ENCODE measurements around the gene CNRIP1. TPM values are rescaled to one million over a fixed set of nuclear protein-coding genes. Genes with fewer than 3 reads are reported as not detected.

The CNRIP1 gene
- total RNA-seq (10 to 100 TPM; 36.6 to 55.9 TPM), polyA plus RNA-seq (ENCODE audit: insufficient read length in 2 of 2) (100 to 1,000 TPM; 118 to 126 TPM)
- long read RNA-seq, donor 1, transcript CNRIP1-201 (3 exons, 1,953 nt), result major isoform, 47 of 56 reads
- long read RNA-seq, donor 1, partial matches to known transcripts, result 0 of 56 reads
- long read RNA-seq, donor 1, other reads (novel, unspliced or antisense), result 7 of 56 reads
- long read RNA-seq, donor 2, transcript CNRIP1-201 (3 exons, 1,953 nt), result major isoform, 25 of 34 reads
- long read RNA-seq, donor 2, partial matches to known transcripts, result 6 of 34 reads
- long read RNA-seq, donor 2, other reads (novel, unspliced or antisense), result 0 of 34 reads
- long read RNA-seq, donor 3, transcript CNRIP1-201 (3 exons, 1,953 nt), result major isoform, 23 of 25 reads
- long read RNA-seq, donor 3, partial matches to known transcripts, result 0 of 25 reads
- long read RNA-seq, donor 3, other reads (novel, unspliced or antisense), result 0 of 25 reads
- long read RNA-seq, donor 4, transcript CNRIP1-201 (3 exons, 1,953 nt), result major isoform, 29 of 31 reads
- long read RNA-seq, donor 4, partial matches to known transcripts, result 0 of 31 reads
- long read RNA-seq, donor 4, other reads (novel, unspliced or antisense), result 0 of 31 reads

- peaks cover 3% of the 10 kb centered on the region for H3K27me3 ChIP-seq (ENCODE audit: control insufficient read depth, insufficient read depth, low read length)
- under 1% methylated on average over 58 of the region's 64 CpGs for WGBS (ENCODE audit: insufficient coverage)
- no peaks in the 10 kb centered on the region for H3K9me3 ChIP-seq (ENCODE audit: control insufficient read depth, insufficient read depth, low read length)
- DNase-seq (ENCODE audit: low read depth in 4 of 6, low spot score in 6 of 6), result peak; percentile 61 to 96 (median 78)
- H3K36me3 ChIP-seq (ENCODE audit: control insufficient read depth, insufficient read depth, low read length), result no peaks in the 10 kb centered on the region
- peak within 1 kb of the TSS; percentile 90 for H3K4me3 ChIP-seq (ENCODE audit: low read depth, low read length)
- H3K4me1 ChIP-seq (ENCODE audit: control insufficient read depth, insufficient read depth, low read length), result peaks cover 13% of the 10 kb centered on the region
- peak within 1 kb of the TSS; percentile 91 for H3K27ac ChIP-seq (ENCODE audit: low read depth, low read length)
Observed at GRCh38 chr2:68319398-68320117, at the start of gene CNRIP1. Gene CNRIP1, minus strand, starts transcription at chr2:68319949. Its CDS starts 549 bp downstream, at chr2:68319400.

- no peaks in the 10 kb centered on the region for H3K27me3 ChIP-seq (ENCODE audit: control insufficient read depth, insufficient read depth, low read length)
- peaks cover 8% of the 10 kb centered on the region for H3K4me1 ChIP-seq (ENCODE audit: control insufficient read depth, insufficient read depth, low read length)
- no peak overlapping the region for H3K4me3 ChIP-seq (ENCODE audit: low read depth, low read length)
- no peaks in the 10 kb centered on the region for H3K36me3 ChIP-seq (ENCODE audit: control insufficient read depth, insufficient read depth, low read length)
- 74% methylated on average over 3 of the region's 10 CpGs for WGBS (ENCODE audit: insufficient coverage)
- DNase-seq (ENCODE audit: low read depth in 4 of 6, low spot score in 6 of 6), result no peak
- H3K9me3 ChIP-seq (ENCODE audit: control insufficient read depth, insufficient read depth, low read length), result no peaks in the 10 kb centered on the region
- H3K27ac ChIP-seq (ENCODE audit: low read depth, low read length), result no peak overlapping the region
Observed at GRCh38 chr2:68369337-68369734, 49.6 kb upstream of the CNRIP1 start.

GRCh38 chr2:68368654-68369336, 49.0 kb upstream of the CNRIP1 start:
- Histone ChIP-seq H3K27ac (ENCODE audit: low read depth, low read length) (peak overlapping the region; percentile 29), H3K36me3 (ENCODE audit: control insufficient read depth, insufficient read depth, low read length) (no peaks in the 10 kb centered on the region), H3K4me3 (ENCODE audit: low read depth, low read length) (no peak overlapping the region), H3K27me3 (ENCODE audit: control insufficient read depth, insufficient read depth, low read length) (no peaks in the 10 kb centered on the region), H3K9me3 (ENCODE audit: control insufficient read depth, insufficient read depth, low read length) (no peaks in the 10 kb centered on the region), H3K4me1 (ENCODE audit: control insufficient read depth, insufficient read depth, low read length) (peaks cover 8% of the 10 kb centered on the region)
- DNase-seq (ENCODE audit: low read depth in 4 of 6, low spot score in 6 of 6), result peak in 4 of 6 donors; percentile 43 to 90 (median 72)
- 58% methylated on average over 3 of the region's 6 CpGs for WGBS (ENCODE audit: insufficient coverage)

- Histone ChIP-seq H3K4me3 (ENCODE audit: low read depth, low read length) (no peak overlapping the region), H3K36me3 (ENCODE audit: control insufficient read depth, insufficient read depth, low read length) (no peaks in the 10 kb centered on the region), H3K4me1 (ENCODE audit: control insufficient read depth, insufficient read depth, low read length) (peaks cover 8% of the 10 kb centered on the region), H3K27ac (ENCODE audit: low read depth, low read length) (peak overlapping the region; percentile 20), H3K9me3 (ENCODE audit: control insufficient read depth, insufficient read depth, low read length) (no peaks in the 10 kb centered on the region), H3K27me3 (ENCODE audit: control insufficient read depth, insufficient read depth, low read length) (no peaks in the 10 kb centered on the region)
- WGBS (ENCODE audit: insufficient coverage), result 58% methylated on average over 3 of the region's 5 CpGs
- no peak for DNase-seq (ENCODE audit: low read depth in 4 of 6, low spot score in 6 of 6)
Observed at GRCh38 chr2:68367953-68368653, 48.4 kb upstream of the CNRIP1 start.

GRCh38 chr2:68366083-68366560, 46.4 kb upstream of the CNRIP1 start:
- WGBS (ENCODE audit: insufficient coverage), result 89% methylated on average over 3 of the region's 4 CpGs
- no peak overlapping the region for H3K27ac ChIP-seq (ENCODE audit: low read depth, low read length)
- DNase-seq (ENCODE audit: low read depth in 4 of 6, low spot score in 6 of 6), result no peak
- no peak overlapping the region for H3K4me3 ChIP-seq (ENCODE audit: low read depth, low read length)
- peaks cover 8% of the 10 kb centered on the region for H3K4me1 ChIP-seq (ENCODE audit: control insufficient read depth, insufficient read depth, low read length)
- no peaks in the 10 kb centered on the region for H3K27me3 ChIP-seq (ENCODE audit: control insufficient read depth, insufficient read depth, low read length)
- H3K9me3 ChIP-seq (ENCODE audit: control insufficient read depth, insufficient read depth, low read length), result no peaks in the 10 kb centered on the region
- no peaks in the 10 kb centered on the region for H3K36me3 ChIP-seq (ENCODE audit: control insufficient read depth, insufficient read depth, low read length)

- DNase-seq (ENCODE audit: low read depth in 4 of 6, low spot score in 6 of 6), result no peak
- Histone ChIP-seq H3K27me3 (ENCODE audit: control insufficient read depth, insufficient read depth, low read length) (no peaks in the 10 kb centered on the region), H3K4me1 (ENCODE audit: control insufficient read depth, insufficient read depth, low read length) (peaks cover 8% of the 10 kb centered on the region), H3K9me3 (ENCODE audit: control insufficient read depth, insufficient read depth, low read length) (no peaks in the 10 kb centered on the region), H3K4me3 (ENCODE audit: low read depth, low read length) (no peak within 1 kb of the TSS), H3K27ac (ENCODE audit: low read depth, low read length) (no peak within 1 kb of the TSS), H3K36me3 (ENCODE audit: control insufficient read depth, insufficient read depth, low read length) (no peaks in the 10 kb centered on the region)
- WGBS (ENCODE audit: insufficient coverage), result 85% methylated on average over 7 of the region's 7 CpGs
Observed at GRCh38 chr2:68365087-68365486, 45.3 kb upstream of the CNRIP1 start, which contains the start of gene PLEK. Gene PLEK, plus strand, starts transcription at chr2:68365282. Its CDS starts 70 bp downstream, at chr2:68365352.

- Histone ChIP-seq H3K27me3 (ENCODE audit: control insufficient read depth, insufficient read depth, low read length) (no peaks in the 10 kb centered on the region), H3K36me3 (ENCODE audit: control insufficient read depth, insufficient read depth, low read length) (no peaks in the 10 kb centered on the region), H3K9me3 (ENCODE audit: control insufficient read depth, insufficient read depth, low read length) (no peaks in the 10 kb centered on the region), H3K27ac (ENCODE audit: low read depth, low read length) (no peak overlapping the region), H3K4me1 (ENCODE audit: control insufficient read depth, insufficient read depth, low read length) (peaks cover 2% of the 10 kb centered on the region), H3K4me3 (ENCODE audit: low read depth, low read length) (no peak overlapping the region)
- 90% methylated on average over 4 of the region's 4 CpGs for WGBS (ENCODE audit: insufficient coverage)
- no peak for DNase-seq (ENCODE audit: low read depth in 4 of 6, low spot score in 6 of 6)
Observed at GRCh38 chr2:68363721-68364120, 44.0 kb upstream of the CNRIP1 start.

GRCh38 chr2:68362749-68363148, 43.0 kb upstream of the CNRIP1 start:
- no peaks in the 10 kb centered on the region for H3K9me3 ChIP-seq (ENCODE audit: control insufficient read depth, insufficient read depth, low read length)
- DNase-seq (ENCODE audit: low read depth in 4 of 6, low spot score in 6 of 6), result no peak
- no peaks in the 10 kb centered on the region for H3K36me3 ChIP-seq (ENCODE audit: control insufficient read depth, insufficient read depth, low read length)
- H3K27me3 ChIP-seq (ENCODE audit: control insufficient read depth, insufficient read depth, low read length), result no peaks in the 10 kb centered on the region
- H3K4me3 ChIP-seq (ENCODE audit: low read depth, low read length), result no peak overlapping the region
- no peaks in the 10 kb centered on the region for H3K4me1 ChIP-seq (ENCODE audit: control insufficient read depth, insufficient read depth, low read length)
- WGBS (ENCODE audit: insufficient coverage), result 94% methylated on average over 6 of the region's 7 CpGs
- H3K27ac ChIP-seq (ENCODE audit: low read depth, low read length), result no peak overlapping the region
